Adrenal gland (tissue), 12 donors: ENCODE measurements around the gene CC2D1A. TPM values are rescaled to one million over a fixed set of nuclear protein-coding genes. Genes with fewer than 3 reads are reported as not detected.

ENCODE experiments used
- DNase-seq, 7 donors: peaks; one replicate each; pipeline ENCODE4 v3.0.0-alpha.2; 2019 to 2020
- H3K27ac ChIP-seq, 5 donors: fragments of 200-600 bp; sonication (generic) in 4 of 5; 1 replicate in 3 of 5; 2 replicates in 2 of 5; pipeline versions ENCODE4 v1.5.1 to v1.8.0; 2016 to 2020; ENCODE audit warnings: mild to moderate bottlenecking in 1 of 5
- H3K27me3 ChIP-seq: fragments of 200-600 bp; 2 replicates; pipeline ENCODE4 v1.8.0; 2021
- H3K36me3 ChIP-seq, 2 donors: fragments of 200-600 bp; replicated peaks in 1 of 2; 1 replicate in 1 of 2; 2 replicates in 1 of 2; pipeline versions ENCODE4 v1.5.1 to v1.8.0; 2018 to 2022
- H3K4me1 ChIP-seq, 2 donors: fragments of 200-600 bp; replicated peaks in 1 of 2; 1 replicate in 1 of 2; 2 replicates in 1 of 2; pipeline versions ENCODE4 v1.5.1 to v1.8.0; 2018 to 2021
- H3K4me3 ChIP-seq, 4 donors: fragments of 200-600 bp; sonication (generic) in 3 of 4; one replicate each; pipeline ENCODE4 v1.5.1; 2016 to 2018
- H3K9me3 ChIP-seq, 3 donors: fragments of 200-600 bp; sonication (generic) in 1 of 3; replicated peaks in 1 of 3; 1 replicate in 2 of 3; 2 replicates in 1 of 3; pipeline versions ENCODE4 v1.5.1 to v1.8.0; 2016 to 2021
- POLR2A ChIP-seq, 2 donors: fragments of 450-650 bp; IDR thresholded peaks; one replicate each; pipeline ENCODE4 v1.6.1; 2017; ENCODE audit warnings: antibody characterized with exemption in 2 of 2, mild to moderate bottlenecking in 2 of 2, moderate library complexity in 1 of 2
- WGBS, 4 donors: extraction: QIAGEN DNeasy Blood & Tissue Kit in 2 of 4; methylation state at CpG; one replicate each; pipeline versions ENCODE4 v1.1.5 to v1.1.7; 2013 to 2017; 5-methylcytosine and 5-hydroxymethylcytosine counted together
- intact Hi-C, 2 donors: fragments of 100-400 bp; cut with DNase I; formaldehyde crosslinking; loops; one replicate each; pipeline versions ENCODE4 v1.14.1 to v1.15.0; 2022 to 2023
- polyA plus RNA-seq, 3 donors: library from polyadenylated mRNA; stranded (reverse); fragments of 200-250 nt in 2 of 3; fragments of 350-450 nt in 1 of 3; fragmentation: Illumina TruSeq in 1 of 3; extraction: RNeasy Lipid Tissue Mini Kit (QIAGEN cat#74804) in 1 of 3; gene quantifications; one replicate each; pipeline ENCODE4 v1.2.3, GENCODE V29; 2013 to 2014
- total RNA-seq, 9 donors: library from RNA; depleted of rRNA in 4 of 9; stranded (reverse); fragments of >200 nt in 4 of 9; fragments of 120-200 nt in 1 of 9; fragmentation: NEBNext Ultra II Directional in 1 of 9; extraction: Animal tissue kit (Norgen Biotek cat#: 25700) in 1 of 9; gene quantifications; one replicate each; pipeline versions ENCODE4 v1.1.0 to v1.2.4, GENCODE V29; 2013 to 2023
- TF ChIP-seq, protein P1 (sequence below), 6 experiments: fragments of 450-650 bp in 4 of 6; fragments of 200-600 bp in 2 of 6; sonication (generic) in 1 of 6; IDR thresholded peaks; 1 replicate in 5 of 6; 2 replicates in 1 of 6; pipeline versions ENCODE4 v1.5.1 to v1.8.0; 2016 to 2021; ENCODE audit warnings: antibody characterized with exemption in 6 of 6, mild to moderate bottlenecking in 2 of 6, moderate library complexity in 1 of 6
- donor health status: healthy with polysubstance abuse.
- donor health status: Bipolar disorder and iron deficiency.
- donor health status: DM: yes; HTN: yes; CAD: no.
- donor health status: DM: no; HTN: no; CAD: no.
- donor health status: DM: no; HTN: no; CAD: no.
- donor health status: DM: yes; HTN: yes; CAD: no.

CC2D1A gene
- total and polyA plus RNA-seq, 12 donors: 9.0 to 125 (median 31.1) TPM

DNA sequence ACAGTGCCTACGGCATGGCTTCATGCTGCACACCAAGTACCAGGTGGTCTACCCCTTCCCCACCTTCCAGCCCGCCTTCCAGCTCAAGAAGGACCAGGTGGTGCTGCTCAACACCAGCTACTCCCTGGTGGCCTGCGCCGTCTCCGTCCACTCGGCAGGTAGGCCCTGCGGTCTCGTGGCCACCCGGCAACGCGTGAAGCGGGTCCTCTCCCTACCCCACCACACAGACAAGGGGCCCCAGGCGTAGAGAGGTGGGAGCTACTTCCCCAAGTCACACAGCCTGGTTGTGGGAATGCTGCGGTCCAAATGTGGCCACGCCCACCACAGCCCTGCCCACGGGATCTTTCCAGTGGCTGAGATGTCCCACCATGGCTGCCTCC lies 50.4 kb downstream of the CC2D1A start:
- H3K27ac ChIP-seq: no peak overlapping the region
- TF ChIP-seq POLR2A (IDR thresholded peaks at IDR 0.05): no peak
- TF ChIP-seq, protein P1, sequence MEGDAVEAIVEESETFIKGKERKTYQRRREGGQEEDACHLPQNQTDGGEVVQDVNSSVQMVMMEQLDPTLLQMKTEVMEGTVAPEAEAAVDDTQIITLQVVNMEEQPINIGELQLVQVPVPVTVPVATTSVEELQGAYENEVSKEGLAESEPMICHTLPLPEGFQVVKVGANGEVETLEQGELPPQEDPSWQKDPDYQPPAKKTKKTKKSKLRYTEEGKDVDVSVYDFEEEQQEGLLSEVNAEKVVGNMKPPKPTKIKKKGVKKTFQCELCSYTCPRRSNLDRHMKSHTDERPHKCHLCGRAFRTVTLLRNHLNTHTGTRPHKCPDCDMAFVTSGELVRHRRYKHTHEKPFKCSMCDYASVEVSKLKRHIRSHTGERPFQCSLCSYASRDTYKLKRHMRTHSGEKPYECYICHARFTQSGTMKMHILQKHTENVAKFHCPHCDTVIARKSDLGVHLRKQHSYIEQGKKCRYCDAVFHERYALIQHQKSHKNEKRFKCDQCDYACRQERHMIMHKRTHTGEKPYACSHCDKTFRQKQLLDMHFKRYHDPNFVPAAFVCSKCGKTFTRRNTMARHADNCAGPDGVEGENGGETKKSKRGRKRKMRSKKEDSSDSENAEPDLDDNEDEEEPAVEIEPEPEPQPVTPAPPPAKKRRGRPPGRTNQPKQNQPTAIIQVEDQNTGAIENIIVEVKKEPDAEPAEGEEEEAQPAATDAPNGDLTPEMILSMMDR (IDR thresholded peaks at IDR 0.05): no peak
- H3K27me3 ChIP-seq: no peaks in the 10 kb centered on the region
- DNase-seq: no peak
- peaks cover 10 to 13% of the 10 kb centered on the region in 2 donors for H3K4me1 ChIP-seq
- peaks cover 0 to 61% of the 10 kb centered on the region in 2 donors for H3K36me3 ChIP-seq
- 92 to 98% (median 96%) methylated on average over 8 to 16 of the region's 16 CpGs for WGBS, 4 donors
- H3K9me3 ChIP-seq: no peaks in the 10 kb centered on the region
- intact Hi-C loops: no loop called here
- H3K4me3 ChIP-seq: no peak overlapping the region

DNA sequence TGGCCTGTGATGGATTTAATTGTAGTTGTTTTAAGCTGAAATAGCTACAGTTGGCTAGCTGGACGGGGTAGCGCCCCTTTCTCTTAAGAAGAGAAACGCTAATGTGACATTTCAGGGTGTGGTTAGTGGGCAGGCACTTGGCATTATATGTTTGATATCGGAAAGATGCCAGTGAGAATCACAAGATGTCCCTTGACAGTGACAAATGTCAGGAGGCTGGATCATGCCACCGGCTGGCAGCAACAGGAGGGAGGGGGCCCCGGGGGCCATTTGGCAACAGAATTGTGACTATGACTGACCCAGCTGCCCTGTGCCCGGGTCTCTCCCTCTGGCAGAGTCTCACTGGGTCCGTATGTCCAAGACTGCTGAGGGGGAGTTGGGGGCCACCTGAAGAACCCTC lies 51.0 kb downstream of the CC2D1A start:
- Histone ChIP-seq H3K4me3 (no peak overlapping the region), H3K9me3 (no peaks in the 10 kb centered on the region), H3K27me3 (no peaks in the 10 kb centered on the region), H3K4me1 (peaks cover 10 to 13% of the 10 kb centered on the region in 2 donors), H3K36me3 (peaks cover 0 to 66% of the 10 kb centered on the region in 2 donors), H3K27ac (no peak overlapping the region)
- no peak for DNase-seq
- intact Hi-C loops: no loop called here
- TF ChIP-seq, protein P1 (IDR thresholded peaks at IDR 0.05): no peak
- no peak for TF ChIP-seq POLR2A (IDR thresholded peaks at IDR 0.05)
- 79 to 90% (median 84%) methylated on average over 4 to 8 of the region's 8 CpGs for WGBS, 4 donors

- H3K36me3 ChIP-seq: peaks cover 0 to 70% of the 10 kb centered on the region in 2 donors
- TF ChIP-seq POLR2A (IDR thresholded peaks at IDR 0.05): no peak
- TF ChIP-seq, protein P1 (IDR thresholded peaks at IDR 0.05): no peak
- no peak overlapping the region for H3K27ac ChIP-seq
- no peak overlapping the region for H3K4me3 ChIP-seq
- WGBS, 4 donors: 84 to 100% (median 91%) methylated on average over 5 to 12 of the region's 12 CpGs
- H3K27me3 ChIP-seq: no peaks in the 10 kb centered on the region
- intact Hi-C loops: no loop called here
- H3K4me1 ChIP-seq: peaks cover 6 to 10% of the 10 kb centered on the region in 2 donors
- DNase-seq: no peak
- no peaks in the 10 kb centered on the region for H3K9me3 ChIP-seq
Measured at GRCh38 chr19:13958043-13958442, 52.0 kb downstream of the CC2D1A start.

GRCh38 chr19:13959141-13959961 lies 53.4 kb downstream of the CC2D1A start:
- no peak overlapping the region for H3K27ac ChIP-seq
- peaks cover 0 to 73% of the 10 kb centered on the region in 2 donors for H3K36me3 ChIP-seq
- 85 to 92% (median 89%) methylated on average over 5 to 41 of the region's 41 CpGs for WGBS, 4 donors
- DNase-seq: no peak
- no peaks in the 10 kb centered on the region for H3K27me3 ChIP-seq
- intact Hi-C loops: no loop called here
- no peaks in the 10 kb centered on the region for H3K9me3 ChIP-seq
- no peaks in the 10 kb centered on the region for H3K4me1 ChIP-seq
- TF ChIP-seq POLR2A (IDR thresholded peaks at IDR 0.05): no peak
- TF ChIP-seq, protein P1 (IDR thresholded peaks at IDR 0.05): no peak
- H3K4me3 ChIP-seq: no peak overlapping the region
